IMR-90 (cell line): Measurements from ENCODE around the gene FBXO4. TPM values are rescaled to one million over a fixed set of nuclear protein-coding genes. Genes with fewer than 3 reads are reported as not detected.

ENCODE experiments used
- ATAC-seq: fragments of 200-7000 bp; cut with Tn5 transposase; 2 replicates; pipeline ENCODE4 v1.9.1; 2020; ENCODE audit warnings: low read depth, mild to moderate bottlenecking, moderate library complexity
- BruUV-seq: library from RNA; stranded (reverse); fragments of 400-500 nt; replicated peaks from 2 replicates; lab custom pipeline; 2021; lab: Mats Ljungman, UMichigan
- CTCF ChIA-PET: fragments of 300-600 bp; formaldehyde crosslinking; extraction: SDS; loops from one replicate; lab custom pipeline; 2021; ENCODE audit warnings: antibody characterized with exemption; lab: Yijun Ruan, JAX
- POLR2A ChIA-PET: fragments of 300-600 bp; sonication (Branson Sonifier 250); formaldehyde crosslinking; loops from one replicate; lab custom pipeline; 2022; ENCODE audit warnings: antibody characterized with exemption; ENCODE audit not compliant: unreplicated experiment; lab: Charles Lee
- DNase-seq: peaks from one replicate; pipeline ENCODE4 v3.0.0; 2013
- H2AFZ ChIP-seq: replicated peaks from 2 replicates; pipeline ENCODE3; 2013; ENCODE audit warnings: low read length, mild to moderate bottlenecking; ENCODE audit not compliant: poor library complexity
- H2AK5ac ChIP-seq: 2 replicates; pipeline ENCODE4 v1.6.1; 2013; ENCODE audit warnings: low read depth, low read length, inconsistent platforms
- H2AK9ac ChIP-seq: replicated peaks from 2 replicates; pipeline ENCODE3; 2013; ENCODE audit warnings: mild to moderate bottlenecking, low read depth, low read length, moderate library complexity; ENCODE audit not compliant: poor library complexity
- H2BK120ac ChIP-seq: 2 replicates; pipeline ENCODE4 v1.6.1; 2013; ENCODE audit warnings: low read depth, low read length, inconsistent platforms
- H2BK15ac ChIP-seq: 3 replicates; pipeline ENCODE4 v1.6.1; 2013; ENCODE audit warnings: low read depth, low read length, inconsistent platforms
- H2BK20ac ChIP-seq: 2 replicates; pipeline ENCODE4 v1.6.1; 2013; ENCODE audit warnings: low read depth, mild to moderate bottlenecking, inconsistent platforms, low read length, moderate library complexity
- H2BK5ac ChIP-seq: 2 replicates; pipeline ENCODE4 v1.6.1; 2013; ENCODE audit warnings: mild to moderate bottlenecking, low read depth, low read length, inconsistent platforms; ENCODE audit not compliant: poor library complexity, severe bottlenecking
- H3K14ac ChIP-seq: replicated peaks from 2 replicates; pipeline ENCODE4 v1.6.1; 2013; ENCODE audit warnings: low read depth, low read length, inconsistent platforms
- H3K18ac ChIP-seq: 2 replicates; pipeline ENCODE4 v1.6.1; 2013; ENCODE audit warnings: low read depth, low read length, control low read depth
- H3K23ac ChIP-seq: 2 replicates; pipeline ENCODE4 v1.6.1; 2013; ENCODE audit warnings: low read depth, low read length, inconsistent platforms
- H3K27ac ChIP-seq: 2 replicates; pipeline ENCODE4 v1.5.1; 2013; ENCODE audit warnings: mild to moderate bottlenecking, control low read depth, low read length; ENCODE audit not compliant: insufficient read depth
- H3K27me3 ChIP-seq: 2 replicates; pipeline ENCODE4 v1.6.1; 2013; ENCODE audit warnings: low read length; ENCODE audit not compliant: control insufficient read depth, insufficient read depth
- H3K36me3 ChIP-seq: 2 replicates; pipeline ENCODE4 v1.6.1; 2013; ENCODE audit warnings: low read length, mixed read lengths; ENCODE audit not compliant: control insufficient read depth, insufficient read depth
- H3K4ac ChIP-seq: 2 replicates; pipeline ENCODE4 v1.6.1; 2013; ENCODE audit warnings: low read depth, low read length, inconsistent platforms
- H3K4me1 ChIP-seq: 2 replicates; pipeline ENCODE4 v1.6.1; 2013; ENCODE audit warnings: low read length, mixed read lengths; ENCODE audit not compliant: control insufficient read depth, insufficient read depth
- H3K4me2 ChIP-seq: 2 replicates; pipeline ENCODE4 v1.6.1; 2013; ENCODE audit warnings: low read depth, mild to moderate bottlenecking, control low read depth, low read length, moderate library complexity
- H3K4me3 ChIP-seq: 2 replicates; pipeline ENCODE4 v1.5.1; 2013; ENCODE audit warnings: low read depth, mild to moderate bottlenecking, control low read depth, low read length, moderate library complexity; ENCODE audit not compliant: insufficient read depth
- H3K56ac ChIP-seq: 2 replicates; pipeline ENCODE4 v1.6.1; 2013; ENCODE audit warnings: low read length, inconsistent platforms; ENCODE audit not compliant: insufficient read depth; ENCODE audit errors: extremely low read depth
- H3K79me1 ChIP-seq, 2 experiments: 2 replicates each; pipeline ENCODE4 v1.6.1; 2013; ENCODE audit warnings: low read length in 2 of 2, inconsistent platforms in 1 of 2, low read depth in 1 of 2
- H3K9ac ChIP-seq: 2 replicates; pipeline ENCODE4 v1.6.1; 2013; ENCODE audit warnings: low read depth, low read length, control low read depth
- H3K9me1 ChIP-seq: 2 replicates; pipeline ENCODE4 v1.6.1; 2013; ENCODE audit warnings: low read length, inconsistent platforms; ENCODE audit not compliant: insufficient read depth
- H3K9me3 ChIP-seq: 2 replicates; pipeline ENCODE4 v1.6.1; 2013; ENCODE audit warnings: low read length; ENCODE audit not compliant: control insufficient read depth, insufficient read depth
- H4K20me1 ChIP-seq: 2 replicates; pipeline ENCODE4 v1.6.1; 2013; ENCODE audit warnings: low read length, inconsistent platforms; ENCODE audit not compliant: insufficient read depth
- H4K5ac ChIP-seq: 2 replicates; pipeline ENCODE4 v1.6.1; 2013; ENCODE audit warnings: mild to moderate bottlenecking, low read depth, low read length, control low read depth
- H4K8ac ChIP-seq, 2 experiments: 2 replicates each; pipeline ENCODE4 v1.6.1; 2013; ENCODE audit warnings: low read depth in 2 of 2, low read length in 2 of 2, control low read depth in 1 of 2, inconsistent platforms in 1 of 2
- H4K91ac ChIP-seq: 2 replicates; pipeline ENCODE4 v1.6.1; 2013; ENCODE audit warnings: low read depth, low read length, inconsistent platforms; ENCODE audit not compliant: insufficient read depth
- CHD1 ChIP-seq: IDR thresholded peaks from 2 replicates; pipeline ENCODE4 v1.6.1; 2012; ENCODE audit warnings: low read depth, low read length, improper control_type of control experiment
- MAZ ChIP-seq: IDR thresholded peaks from 2 replicates; pipeline ENCODE4 v1.6.1; 2012; ENCODE audit warnings: low read depth, mild to moderate bottlenecking, low read length, improper control_type of control experiment, moderate library complexity, borderline replicate concordance
- WGBS, 2 experiments: methylation state at CpG; one replicate each; pipeline versions ENCODE4 v1.1.5 to v1.1.7; 2013; ENCODE audit warnings: missing lambda C conversion rate in 2 of 2; ENCODE audit not compliant: insufficient read length in 1 of 2; ENCODE audit errors: extremely low coverage in 2 of 2; 5-methylcytosine and 5-hydroxymethylcytosine counted together
- dilution Hi-C: fragments of 300-500 bp; cut with HindIII; formaldehyde crosslinking; loops from one replicate; pipeline ENCODE4 v1.14.3; 2018; ENCODE audit warnings: low sequenced_read_pairs; ENCODE audit not compliant: unreplicated experiment
- in situ Hi-C: fragments of 300-500 bp; cut with MboI; formaldehyde crosslinking; loops from 3 replicates; pipeline ENCODE4 v1.14.3; 2019; ENCODE audit warnings: low sequenced_read_pairs, inconsistent platforms, mixed read lengths
- intact Hi-C: fragments of 100-400 bp; cut with micrococcal nuclease; formaldehyde crosslinking; loops from 2 replicates; pipeline ENCODE4 v1.10.0; 2022
- polyA plus RNA-seq, 3 experiments: library from polyadenylated mRNA; depleted of rRNA; stranded (reverse); fragments of >200 nt; gene quantifications; 2 replicates each; pipeline ENCODE4 v1.2.3, GENCODE V29; 2012; ENCODE audit warnings: low replicate concordance in 1 of 3
- total RNA-seq: library from RNA; depleted of rRNA; stranded (reverse); fragments of >200 nt; gene quantifications from 2 replicates; pipeline ENCODE4 v1.2.3, GENCODE V29; 2012

FBXO4 gene
- total and polyA plus RNA-seq, 2 of the 4 experiments (the other 2 are of a cell fraction) = 3.5 to 4.1 TPM

DNA sequence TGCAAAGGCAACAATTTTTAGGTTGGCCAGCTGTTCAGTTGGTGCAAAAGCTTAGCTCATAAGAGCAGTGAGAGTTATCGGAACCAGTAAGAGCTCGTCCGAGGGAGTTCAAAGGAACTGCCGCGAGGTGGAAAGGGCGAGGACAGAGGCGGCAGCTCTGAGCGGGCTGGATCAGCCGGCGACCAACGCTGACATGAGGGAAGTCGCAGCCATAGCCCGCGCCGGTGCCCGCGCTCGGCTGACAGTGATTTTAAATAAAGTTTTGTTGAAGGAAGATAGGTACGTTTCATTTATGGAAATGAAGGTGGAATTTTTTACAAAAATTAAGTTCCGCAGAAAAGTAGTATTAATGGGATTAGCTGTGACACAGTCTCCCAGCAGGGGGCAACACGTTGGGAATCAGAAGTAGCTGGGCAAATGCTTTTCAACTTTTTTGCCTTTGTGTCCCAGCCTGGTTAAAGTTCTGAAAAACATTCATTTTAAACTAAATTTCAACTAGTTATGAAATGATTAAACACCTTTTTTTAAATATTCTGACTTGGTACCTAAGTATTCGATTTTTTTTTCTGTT, 43.2 kb downstream of the FBXO4 start:
- Histone ChIP-seq H2AK5ac (no peak overlapping the region), H4K20me1 (no peaks in the 10 kb centered on the region), H4K5ac (no peak overlapping the region), H3K9ac (no peak overlapping the region), H2AK9ac (no peak overlapping the region), H3K79me1 (no peaks in the 10 kb centered on the region), H3K23ac (no peak overlapping the region), H3K4me2 (no peak overlapping the region), H2BK5ac (no peak overlapping the region), H3K27ac (no peak overlapping the region), H4K8ac (no peak overlapping the region), H2BK15ac (no peak overlapping the region), H3K27me3 (no peaks in the 10 kb centered on the region), H3K9me3 (no peaks in the 10 kb centered on the region), H3K4me3 (no peak overlapping the region), H3K4ac (no peak overlapping the region), H3K9me1 (no peaks in the 10 kb centered on the region), H3K4me1 (no peaks in the 10 kb centered on the region), H2BK120ac (no peak overlapping the region), H2AFZ (no peak overlapping the region), H3K36me3 (no peaks in the 10 kb centered on the region), H2BK20ac (no peak overlapping the region), H4K91ac (no peak overlapping the region), H3K56ac (no peak overlapping the region), H3K14ac (no peak overlapping the region), H3K18ac (no peak overlapping the region)
- CTCF ChIA-PET = interaction anchor here (0.7 to 0.9 kb wide), 2 partner anchors 8 to 573 kb away, joined by 3 read pairs; no protein-coding TSS in a partner anchor
- POLR2A ChIA-PET = no interaction called here
- WGBS, 2 experiments = 98 to 100% methylated on average over 1 to 11 of the region's 22 CpGs
- no TSS peak for BruUV-seq
- in situ Hi-C loops (no loop called here), intact Hi-C loops (no loop called here), dilution Hi-C loops (no loop called here)
- TF ChIP-seq MAZ (no peak), CHD1 (no peak)
- ATAC-seq (no peak), DNase-seq (no peak)
